OCI-LY7 (cell line): ENCODE measurements around the gene SLC26A6. TPM values are rescaled to one million over a fixed set of nuclear protein-coding genes. Genes with fewer than 3 reads are reported as not detected.
A peak's percentile ranks its signal among the peaks of the same experiment; 100 is the strongest.

Experiments
- BruUV-seq: library from RNA; stranded (reverse); fragments of 400-500 nt; replicated peaks from 2 replicates; lab custom pipeline; 2021; lab: Mats Ljungman, UMichigan
- CTCF ChIA-PET: fragments of 300-600 bp; sonication (Branson Sonifier 250); formaldehyde crosslinking; loops from one replicate; lab custom pipeline; 2022; ENCODE audit warnings: antibody characterized with exemption; ENCODE audit not compliant: unreplicated experiment; lab: Charles Lee
- POLR2A ChIA-PET: fragments of 300-600 bp; sonication (Branson Sonifier 250); formaldehyde crosslinking; loops from one replicate; lab custom pipeline; 2022; ENCODE audit warnings: antibody characterized with exemption; lab: Charles Lee
- DNase-seq: peaks from one replicate; pipeline ENCODE4 v3.0.0-alpha.2; 2015; ENCODE audit warnings: low spot score
- H2AFZ ChIP-seq: fragments of 200-600 bp; sonication (generic), shearing (Covaris generic); 2 replicates; pipeline ENCODE4 v1.6.1; 2014; ENCODE audit warnings: mild to moderate bottlenecking, antibody characterized with exemption, low read length, moderate library complexity
- H3K27ac ChIP-seq: fragments of 200-600 bp; sonication (generic); 2 replicates; pipeline ENCODE4 v1.5.1; 2014; ENCODE audit warnings: mixed run types, low read depth, mild to moderate bottlenecking, moderate library complexity, low read length, inconsistent platforms; ENCODE audit not compliant: poor library complexity, severe bottlenecking
- H3K36me3 ChIP-seq: fragments of 200-600 bp; sonication (generic); 2 replicates; pipeline ENCODE4 v1.6.1; 2014; ENCODE audit warnings: mild to moderate bottlenecking, antibody characterized with exemption, low read length, moderate library complexity, mixed read lengths; ENCODE audit not compliant: insufficient read depth
- H3K4me1 ChIP-seq: fragments of 200-600 bp; sonication (generic); 2 replicates; pipeline ENCODE4 v1.5.1; 2014; ENCODE audit warnings: mild to moderate bottlenecking, low read length; ENCODE audit not compliant: insufficient read depth, poor library complexity, severe bottlenecking
- H3K4me2 ChIP-seq: fragments of 200-600 bp; sonication (generic); 2 replicates; pipeline ENCODE4 v1.6.1; 2014; ENCODE audit warnings: mild to moderate bottlenecking, low read length
- H3K4me3 ChIP-seq: fragments of 200-600 bp; sonication (generic); 2 replicates; pipeline ENCODE4 v1.5.1; 2014; ENCODE audit warnings: mild to moderate bottlenecking, low read depth, low read length; ENCODE audit not compliant: poor library complexity, severe bottlenecking
- H3K79me2 ChIP-seq: fragments of 200-600 bp; sonication (generic); 2 replicates; pipeline ENCODE4 v1.6.1; 2016; ENCODE audit warnings: low read depth, mild to moderate bottlenecking, low read length, moderate library complexity, mixed read lengths; ENCODE audit not compliant: insufficient read depth
- H3K9me2 ChIP-seq: fragments of 200-600 bp; sonication (generic); 2 replicates; pipeline ENCODE4 v1.6.1; 2016; ENCODE audit warnings: mild to moderate bottlenecking, low read length, mixed read lengths; ENCODE audit not compliant: insufficient read depth
- H3K9me3 ChIP-seq: fragments of 200-600 bp; sonication (generic); 2 replicates; pipeline ENCODE4 v1.6.1; 2014; ENCODE audit warnings: mild to moderate bottlenecking, mixed run types, low read length, mixed read lengths
- H4K20me1 ChIP-seq: fragments of 200-600 bp; sonication (generic); 2 replicates; pipeline ENCODE4 v1.6.1; 2014; ENCODE audit warnings: mild to moderate bottlenecking, antibody characterized with exemption, low read length, moderate library complexity, mixed read lengths; ENCODE audit not compliant: insufficient read depth
- EZH2phosphoT487 ChIP-seq: fragments of 200-600 bp; sonication (generic); IDR thresholded peaks from 2 replicates; pipeline ENCODE4 v1.6.1; 2018; ENCODE audit warnings: low read depth, borderline replicate concordance, mild to moderate bottlenecking, mixed run types, antibody characterized with exemption, low read length, moderate library complexity, mixed read lengths
- intact Hi-C: fragments of 100-400 bp; cut with micrococcal nuclease; formaldehyde crosslinking; loops from one replicate; pipeline ENCODE4 v1.10.0; 2022; ENCODE audit not compliant: unreplicated experiment
- total RNA-seq, 2 experiments: library from RNA; depleted of rRNA in 1 of 2; stranded (reverse); fragments of >200 nt in 1 of 2; shearing (Covaris generic) in 1 of 2; gene quantifications; 2 replicates each; pipeline ENCODE4 v1.2.3, GENCODE V29; 2014 to 2022
- TF ChIP-seq, protein P1 (sequence below): fragments of 200-600 bp; sonication (generic); conservative IDR thresholded peaks from 2 replicates; pipeline ENCODE4 v1.5.1; 2014; ENCODE audit warnings: mild to moderate bottlenecking, antibody characterized with exemption, low read length, moderate library complexity, mixed read lengths

Gene SLC26A6
- total RNA-seq, 2 experiments from 2014 or later, result 42.1 to 47.3 TPM

GRCh38 chr3:48636149-48636655 lies 941 bp upstream of the SLC26A6 start:
- Histone ChIP-seq H3K4me2 (peak overlapping the region; percentile 80), H3K4me1 (peaks cover 27% of the 10 kb centered on the region), H3K27ac (peak overlapping the region; percentile 52), H3K4me3 (peak overlapping the region; percentile 87), H3K79me2 (no peaks in the 10 kb centered on the region), H4K20me1 (no peaks in the 10 kb centered on the region; the same call in 1 of the 2 replicates), H3K9me2 (no peaks in the 10 kb centered on the region), H2AFZ (peak overlapping the region; percentile 83), H3K36me3 (no peaks in the 10 kb centered on the region), H3K9me3 (no peaks in the 10 kb centered on the region)
- POLR2A ChIA-PET, result interaction anchor here (0.5 to 0.9 kb wide), 5 partner anchors 11 to 285 kb away, joined by 3 to 4 read pairs (median 3); no protein-coding TSS in a partner anchor
- TF ChIP-seq, protein P1, sequence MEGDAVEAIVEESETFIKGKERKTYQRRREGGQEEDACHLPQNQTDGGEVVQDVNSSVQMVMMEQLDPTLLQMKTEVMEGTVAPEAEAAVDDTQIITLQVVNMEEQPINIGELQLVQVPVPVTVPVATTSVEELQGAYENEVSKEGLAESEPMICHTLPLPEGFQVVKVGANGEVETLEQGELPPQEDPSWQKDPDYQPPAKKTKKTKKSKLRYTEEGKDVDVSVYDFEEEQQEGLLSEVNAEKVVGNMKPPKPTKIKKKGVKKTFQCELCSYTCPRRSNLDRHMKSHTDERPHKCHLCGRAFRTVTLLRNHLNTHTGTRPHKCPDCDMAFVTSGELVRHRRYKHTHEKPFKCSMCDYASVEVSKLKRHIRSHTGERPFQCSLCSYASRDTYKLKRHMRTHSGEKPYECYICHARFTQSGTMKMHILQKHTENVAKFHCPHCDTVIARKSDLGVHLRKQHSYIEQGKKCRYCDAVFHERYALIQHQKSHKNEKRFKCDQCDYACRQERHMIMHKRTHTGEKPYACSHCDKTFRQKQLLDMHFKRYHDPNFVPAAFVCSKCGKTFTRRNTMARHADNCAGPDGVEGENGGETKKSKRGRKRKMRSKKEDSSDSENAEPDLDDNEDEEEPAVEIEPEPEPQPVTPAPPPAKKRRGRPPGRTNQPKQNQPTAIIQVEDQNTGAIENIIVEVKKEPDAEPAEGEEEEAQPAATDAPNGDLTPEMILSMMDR, result no peak
- DNase-seq, result no peak
- no TSS peak for BruUV-seq
- CTCF ChIA-PET, result interaction anchor here (0.5 to 2.0 kb wide), 7 partner anchors 21 to 196 kb away, joined by 3 to 10 read pairs (median 3); partner anchors contain the start of genes CCDC51, CELSR3, PFKFB4 and TMA7
- intact Hi-C loops, result loop anchor here (10.0 kb wide), 2 partner anchors 191 to 231 kb away; partner anchors contain the start of genes ATRIP, CCDC51 and TMA7

- Histone ChIP-seq H4K20me1 (no peaks in the 10 kb centered on the region; the same call in 1 of the 2 replicates), H3K36me3 (no peaks in the 10 kb centered on the region; the same call in 1 of the 2 replicates), H3K4me2 (peak overlapping the region; percentile 82), H3K9me3 (no peaks in the 10 kb centered on the region), H2AFZ (peak overlapping the region; percentile 74), H3K27ac (peak overlapping the region; percentile 44), H3K9me2 (no peaks in the 10 kb centered on the region), H3K4me3 (peak overlapping the region; percentile 87), H3K79me2 (no peaks in the 10 kb centered on the region), H3K4me1 (peaks cover 27% of the 10 kb centered on the region)
- intact Hi-C loops, result loop anchor here (1.0 to 10.0 kb wide), 7 partner anchors 22 to 230 kb away; partner anchors contain the start of genes ATRIP, CCDC51, TMA7 and UQCRC1
- POLR2A ChIA-PET, result interaction anchor here (1.6 kb wide), 1 partner anchor 13 kb away, joined by 3 read pairs; no protein-coding TSS in a partner anchor
- BruUV-seq, result no TSS peak
- TF ChIP-seq, protein P1, result no peak
- TF ChIP-seq EZH2phosphoT487, result no peak
- CTCF ChIA-PET, result interaction anchor here (0.6 to 2.0 kb wide), 4 partner anchors 29 to 240 kb away, joined by 3 to 10 read pairs (median 3); partner anchors contain the start of gene CELSR3
- DNase-seq, result peak; percentile 67
These were observed 520 bp downstream of the SLC26A6 start for GRCh38 chr3:48634661-48635221.
